Trophoblast cell (in vitro differentiated cells and primary cell): ENCODE data around the gene PCNX1.
A peak's percentile ranks its signal among the peaks of the same experiment; 100 is the strongest.

ENCODE experiments used
- DNase-seq, 2 donors: peaks; one replicate each; pipeline ENCODE4 v3.0.0-alpha.2; 2016
- H2AFZ ChIP-seq: 2 replicates; pipeline ENCODE4 v1.6.1; 2013; ENCODE audit warnings: low read length, moderate library complexity, mild to moderate bottlenecking; ENCODE audit not compliant: insufficient read depth, poor library complexity
- H2AK5ac ChIP-seq: 2 replicates; pipeline ENCODE4 v1.6.1; 2013; ENCODE audit warnings: mild to moderate bottlenecking, low read length
- H2BK120ac ChIP-seq: 2 replicates; pipeline ENCODE4 v1.6.1; 2013; ENCODE audit warnings: low read length, mild to moderate bottlenecking, moderate library complexity; ENCODE audit not compliant: insufficient read depth, poor library complexity
- H2BK12ac ChIP-seq: 2 replicates; pipeline ENCODE4 v1.6.1; 2013; ENCODE audit warnings: mild to moderate bottlenecking, low read length, moderate library complexity
- H2BK5ac ChIP-seq: 2 replicates; pipeline ENCODE4 v1.6.1; 2013; ENCODE audit warnings: low read length, low read depth, moderate library complexity, mild to moderate bottlenecking; ENCODE audit not compliant: poor library complexity
- H3K14ac ChIP-seq: 2 replicates; pipeline ENCODE4 v1.6.1; 2013; ENCODE audit warnings: mild to moderate bottlenecking, low read length
- H3K18ac ChIP-seq: 2 replicates; pipeline ENCODE4 v1.6.1; 2013; ENCODE audit warnings: mild to moderate bottlenecking, low read length
- H3K23ac ChIP-seq: 2 replicates; pipeline ENCODE4 v1.6.1; 2013; ENCODE audit warnings: low read length
- H3K27ac ChIP-seq: 2 replicates; pipeline ENCODE4 v1.5.1; 2013; ENCODE audit warnings: low read depth, mild to moderate bottlenecking, inconsistent platforms, low read length, moderate library complexity
- H3K27me3 ChIP-seq: 2 replicates; pipeline ENCODE4 v1.6.1; 2013; ENCODE audit warnings: inconsistent platforms, mild to moderate bottlenecking, low read length, moderate library complexity; ENCODE audit not compliant: insufficient read depth
- H3K36me3 ChIP-seq, 2 experiments: 1 replicate in 1 of 2; 2 replicates in 1 of 2; pipeline ENCODE4 v1.6.1; 2013; ENCODE audit warnings: low read length in 2 of 2, mild to moderate bottlenecking in 2 of 2, moderate library complexity in 1 of 2; ENCODE audit not compliant: insufficient read depth in 2 of 2, control insufficient read depth in 1 of 2
- H3K4ac ChIP-seq: 2 replicates; pipeline ENCODE4 v1.6.1; 2013; ENCODE audit warnings: low read depth, mild to moderate bottlenecking, low read length, moderate library complexity
- H3K4me1 ChIP-seq, 2 experiments: 1 replicate in 1 of 2; 2 replicates in 1 of 2; pipeline ENCODE4 v1.6.1; 2013; ENCODE audit warnings: low read length in 2 of 2, mild to moderate bottlenecking in 2 of 2, moderate library complexity in 1 of 2; ENCODE audit not compliant: insufficient read depth in 2 of 2, control insufficient read depth in 1 of 2
- H3K4me2 ChIP-seq: 2 replicates; pipeline ENCODE4 v1.6.1; 2013; ENCODE audit warnings: inconsistent platforms, mild to moderate bottlenecking, low read length, moderate library complexity
- H3K4me3 ChIP-seq: 2 replicates; pipeline ENCODE4 v1.5.1; 2013; ENCODE audit warnings: mild to moderate bottlenecking, low read depth, low read length, inconsistent platforms
- H3K79me1 ChIP-seq: one replicate; pipeline ENCODE4 v1.6.1; 2013; ENCODE audit warnings: low read length
- H3K79me2 ChIP-seq: 2 replicates; pipeline ENCODE4 v1.6.1; 2013; ENCODE audit warnings: low read length, mild to moderate bottlenecking; ENCODE audit not compliant: control insufficient read depth, insufficient read depth, poor library complexity
- H3K9ac ChIP-seq: 2 replicates; pipeline ENCODE4 v1.6.1; 2013; ENCODE audit warnings: mild to moderate bottlenecking, low read length
- H3K9me3 ChIP-seq: 2 replicates; pipeline ENCODE4 v1.6.1; 2013; ENCODE audit warnings: low read depth, mild to moderate bottlenecking, control low read depth, inconsistent platforms, low read length; ENCODE audit not compliant: insufficient read depth
- H4K12ac ChIP-seq: 2 replicates; pipeline ENCODE4 v1.6.1; 2013; ENCODE audit warnings: low read depth, mild to moderate bottlenecking, low read length, moderate library complexity
- H4K8ac ChIP-seq: 2 replicates; pipeline ENCODE4 v1.6.1; 2013; ENCODE audit warnings: low read depth, mild to moderate bottlenecking, low read length, moderate library complexity
- H4K91ac ChIP-seq: one replicate; pipeline ENCODE4 v1.6.1; 2013; ENCODE audit warnings: low read depth, mild to moderate bottlenecking, low read length, moderate library complexity
- WGBS: extraction: QIAGEN DNeasy Blood & Tissue Kit; methylation state at CpG from one replicate; pipeline ENCODE4 v1.1.7; 2013; ENCODE audit warnings: missing lambda C conversion rate; ENCODE audit not compliant: insufficient read length, insufficient coverage; ENCODE audit errors: extremely low coverage; 5-methylcytosine and 5-hydroxymethylcytosine counted together

Gene PCNX1

GRCh38 chr14:70952485-70952884, 45.2 kb downstream of the PCNX1 start:
- Histone ChIP-seq H3K9me3 (peaks cover 2% of the 10 kb centered on the region), H3K18ac (no peak overlapping the region), H4K91ac (no peak overlapping the region), H4K12ac (no peak overlapping the region), H3K4me1 (no peaks in the 10 kb centered on the region), H3K23ac (no peak overlapping the region), H2AFZ (no peak overlapping the region), H3K9ac (no peak overlapping the region), H3K4me3 (no peak overlapping the region), H3K14ac (no peak overlapping the region), H3K27me3 (no peaks in the 10 kb centered on the region), H3K79me1 (no peaks in the 10 kb centered on the region), H3K79me2 (no peaks in the 10 kb centered on the region), H2AK5ac (no peak overlapping the region), H2BK5ac (no peak overlapping the region), H4K8ac (no peak overlapping the region), H2BK120ac (no peak overlapping the region), H3K4ac (no peak overlapping the region), H3K4me2 (no peak overlapping the region), H3K27ac (no peak overlapping the region), H3K36me3 (peaks cover 7% of the 10 kb centered on the region in 2 experiments), H2BK12ac (no peak overlapping the region)
- WGBS: no CpG with 5 or more reads among the region's 3 CpGs
- DNase-seq: no peak

GRCh38 chr14:70954068-70954467, 46.8 kb downstream of the PCNX1 start:
- H2BK120ac ChIP-seq: no peak overlapping the region
- H4K8ac ChIP-seq: no peak overlapping the region
- H3K27ac ChIP-seq: no peak overlapping the region
- H4K91ac ChIP-seq: no peak overlapping the region
- no peaks in the 10 kb centered on the region for H3K4me1 ChIP-seq
- no peaks in the 10 kb centered on the region for H3K27me3 ChIP-seq
- H3K18ac ChIP-seq: no peak overlapping the region
- H2AK5ac ChIP-seq: no peak overlapping the region
- H2BK12ac ChIP-seq: no peak overlapping the region
- no peak overlapping the region for H3K23ac ChIP-seq
- H3K79me2 ChIP-seq: no peaks in the 10 kb centered on the region
- H3K79me1 ChIP-seq: no peaks in the 10 kb centered on the region
- no peak overlapping the region for H3K4me2 ChIP-seq
- no peak overlapping the region for H3K4ac ChIP-seq
- no peak overlapping the region for H3K14ac ChIP-seq
- no peak overlapping the region for H3K4me3 ChIP-seq
- H3K9me3 ChIP-seq: no peaks in the 10 kb centered on the region
- H2AFZ ChIP-seq: no peak overlapping the region
- no CpG with 5 or more reads among the region's 1 CpG for WGBS
- H2BK5ac ChIP-seq: no peak overlapping the region
- no peak for DNase-seq
- H4K12ac ChIP-seq: no peak overlapping the region
- no peak overlapping the region for H3K9ac ChIP-seq
- peaks cover 3% of the 10 kb centered on the region in 2 experiments for H3K36me3 ChIP-seq

- H3K9ac ChIP-seq: no peak overlapping the region
Measured at GRCh38 chr14:70955543-70956480, 48.6 kb downstream of the PCNX1 start.

GRCh38 chr14:70956511-70956910, 49.3 kb downstream of the PCNX1 start:
- H3K27ac ChIP-seq: no peak overlapping the region
- H2BK12ac ChIP-seq: no peak overlapping the region
- H3K79me2 ChIP-seq: no peaks in the 10 kb centered on the region
- no peak overlapping the region for H2BK5ac ChIP-seq
- H3K9me3 ChIP-seq: no peaks in the 10 kb centered on the region
- H3K4me1 ChIP-seq: no peaks in the 10 kb centered on the region
- no peak overlapping the region for H2AFZ ChIP-seq
- no peak overlapping the region for H3K4ac ChIP-seq
- no peak overlapping the region for H4K91ac ChIP-seq
- H4K8ac ChIP-seq: no peak overlapping the region
- no peak overlapping the region for H3K9ac ChIP-seq
- no peak for DNase-seq
- no peak overlapping the region for H3K4me3 ChIP-seq
- H2BK120ac ChIP-seq: no peak overlapping the region
- no peak overlapping the region for H3K4me2 ChIP-seq
- H2AK5ac ChIP-seq: no peak overlapping the region
- WGBS: no CpG with 5 or more reads among the region's 3 CpGs
- no peak overlapping the region for H4K12ac ChIP-seq
- no peaks in the 10 kb centered on the region for H3K27me3 ChIP-seq
- H3K18ac ChIP-seq: no peak overlapping the region
- H3K23ac ChIP-seq: no peak overlapping the region
- H3K14ac ChIP-seq: no peak overlapping the region
- H3K79me1 ChIP-seq: no peaks in the 10 kb centered on the region
- H3K36me3 ChIP-seq: no peaks in the 10 kb centered on the region

More at GRCh38 chr14:70955543-70956480, 48.6 kb downstream of the PCNX1 start:
- Histone ChIP-seq H3K23ac (no peak overlapping the region), H2BK12ac (no peak overlapping the region), H2AK5ac (no peak overlapping the region), H3K27me3 (no peaks in the 10 kb centered on the region), H3K4me3 (no peak overlapping the region), H3K18ac (no peak overlapping the region), H3K79me2 (no peaks in the 10 kb centered on the region), H4K12ac (no peak overlapping the region), H3K9me3 (no peaks in the 10 kb centered on the region), H2BK5ac (no peak overlapping the region), H3K14ac (no peak overlapping the region), H3K79me1 (no peaks in the 10 kb centered on the region), H3K4me1 (no peaks in the 10 kb centered on the region), H4K8ac (no peak overlapping the region), H3K36me3 (peaks cover 0 to 3% of the 10 kb centered on the region in 2 experiments), H2BK120ac (no peak overlapping the region), H3K4me2 (no peak overlapping the region), H2AFZ (no peak overlapping the region), H4K91ac (no peak overlapping the region), H3K4ac (no peak overlapping the region), H3K27ac (no peak overlapping the region)
- WGBS: no CpG with 5 or more reads among the region's 5 CpGs
- DNase-seq: peak in 1 of 2 donors; percentile 41
